ENCODE data around the gene SLC22A23.

DNA sequence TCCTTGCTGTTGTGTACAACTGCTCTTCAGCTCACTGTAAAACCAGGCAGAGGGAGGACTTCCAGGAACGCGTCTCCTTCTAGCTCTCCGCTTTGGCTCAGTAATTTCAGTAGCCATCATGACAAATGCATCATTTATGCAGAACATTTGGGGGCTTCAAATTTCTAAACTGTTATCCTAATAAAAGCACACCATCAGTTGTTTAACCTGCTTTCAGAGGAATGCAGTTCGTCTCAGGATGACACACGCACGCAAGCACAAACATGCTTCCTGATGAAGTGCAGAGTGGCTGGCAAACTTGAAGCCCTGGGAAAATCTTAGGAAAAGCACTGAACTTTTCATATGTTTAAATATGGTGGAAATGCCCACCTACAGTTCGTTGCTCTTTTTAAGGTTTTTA lies 24.4 kb downstream of the SLC22A23 start:
- TF ChIP-seq, protein P1, sequence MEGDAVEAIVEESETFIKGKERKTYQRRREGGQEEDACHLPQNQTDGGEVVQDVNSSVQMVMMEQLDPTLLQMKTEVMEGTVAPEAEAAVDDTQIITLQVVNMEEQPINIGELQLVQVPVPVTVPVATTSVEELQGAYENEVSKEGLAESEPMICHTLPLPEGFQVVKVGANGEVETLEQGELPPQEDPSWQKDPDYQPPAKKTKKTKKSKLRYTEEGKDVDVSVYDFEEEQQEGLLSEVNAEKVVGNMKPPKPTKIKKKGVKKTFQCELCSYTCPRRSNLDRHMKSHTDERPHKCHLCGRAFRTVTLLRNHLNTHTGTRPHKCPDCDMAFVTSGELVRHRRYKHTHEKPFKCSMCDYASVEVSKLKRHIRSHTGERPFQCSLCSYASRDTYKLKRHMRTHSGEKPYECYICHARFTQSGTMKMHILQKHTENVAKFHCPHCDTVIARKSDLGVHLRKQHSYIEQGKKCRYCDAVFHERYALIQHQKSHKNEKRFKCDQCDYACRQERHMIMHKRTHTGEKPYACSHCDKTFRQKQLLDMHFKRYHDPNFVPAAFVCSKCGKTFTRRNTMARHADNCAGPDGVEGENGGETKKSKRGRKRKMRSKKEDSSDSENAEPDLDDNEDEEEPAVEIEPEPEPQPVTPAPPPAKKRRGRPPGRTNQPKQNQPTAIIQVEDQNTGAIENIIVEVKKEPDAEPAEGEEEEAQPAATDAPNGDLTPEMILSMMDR (IDR thresholded peaks at IDR 0.05): no peak
- no peak for TF ChIP-seq POLR2A (IDR thresholded peaks at IDR 0.05)
